Kidney tubule cell (primary cell): ENCODE results near the gene RIMBP2.

Source experiments
- DNase-seq: peaks from one replicate; pipeline ENCODE4 v3.0.0-alpha.2; 2018; ENCODE audit warnings: low spot score

The RIMBP2 gene

DNA sequence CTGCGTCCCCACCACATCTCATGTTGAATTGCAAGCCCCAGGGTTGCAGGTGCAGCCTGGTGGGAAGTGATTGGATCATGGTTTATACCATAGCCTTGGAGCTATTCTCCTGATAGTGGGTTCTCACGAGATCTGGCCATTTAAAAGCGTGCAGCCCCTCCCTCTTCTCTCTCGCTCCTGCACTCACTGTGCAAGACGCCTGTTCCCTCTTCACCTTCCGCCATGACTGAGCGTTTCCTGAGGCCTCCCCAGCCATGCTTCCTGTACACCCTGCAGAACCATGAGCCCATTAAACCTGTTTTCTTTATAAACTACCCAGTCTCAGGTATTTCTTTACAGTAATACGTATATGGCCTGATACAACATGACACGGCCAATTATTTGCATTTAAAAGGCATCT, 146.6 kb downstream of the RIMBP2 start:
- DNase-seq: no peak

- DNase-seq: no peak
These were observed 147.6 kb downstream of the RIMBP2 start for GRCh38 chr12:130568501-130568900.

DNA sequence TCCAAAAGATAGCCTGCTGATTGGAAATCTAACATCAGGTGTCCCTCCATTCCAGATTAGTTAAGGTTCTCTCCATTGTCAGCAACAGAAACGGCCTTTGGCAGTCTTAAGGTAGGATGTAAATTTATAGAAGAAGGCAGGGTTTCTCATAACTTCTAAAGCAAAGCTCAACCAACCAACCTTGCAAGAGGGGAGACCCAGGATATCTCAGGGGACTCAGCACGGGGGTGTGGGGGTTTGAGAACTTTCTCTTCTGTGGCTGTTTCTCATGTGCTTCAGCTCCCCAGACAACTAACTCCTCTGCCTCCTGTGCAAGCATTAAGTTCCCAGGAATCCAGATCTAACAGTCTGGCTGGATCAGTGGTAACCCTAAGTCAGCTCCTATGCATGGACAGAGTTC, 148.1 kb downstream of the RIMBP2 start:
- DNase-seq: no peak

- no peak for DNase-seq
These were observed 149.5 kb downstream of the RIMBP2 start for GRCh38 chr12:130566446-130567155.

- no peak for DNase-seq
These were observed 150.9 kb downstream of the RIMBP2 start for GRCh38 chr12:130565189-130565588.

DNA sequence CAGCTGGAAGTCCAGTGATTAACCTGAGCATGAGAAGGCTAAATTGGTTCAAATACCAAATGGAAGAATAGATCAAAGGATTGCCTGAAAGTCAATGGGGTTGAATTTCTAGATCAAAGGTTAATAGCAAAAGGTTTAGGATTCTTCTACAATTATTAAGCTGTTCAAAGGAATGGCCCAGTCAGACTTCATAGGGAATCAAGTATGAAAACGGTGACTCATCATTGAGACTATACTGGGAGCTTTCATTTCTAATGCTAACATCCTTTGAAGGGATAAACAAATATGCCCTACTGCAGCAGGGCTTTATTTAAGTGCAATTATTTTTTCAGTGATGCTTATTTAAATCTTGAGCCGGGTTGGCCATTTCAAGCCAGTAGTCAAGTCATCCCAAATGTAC, 152.8 kb downstream of the RIMBP2 start:
- DNase-seq: peak; percentile 14

- no peak for DNase-seq
These were observed 153.4 kb downstream of the RIMBP2 start for GRCh38 chr12:130562716-130563115.

DNA sequence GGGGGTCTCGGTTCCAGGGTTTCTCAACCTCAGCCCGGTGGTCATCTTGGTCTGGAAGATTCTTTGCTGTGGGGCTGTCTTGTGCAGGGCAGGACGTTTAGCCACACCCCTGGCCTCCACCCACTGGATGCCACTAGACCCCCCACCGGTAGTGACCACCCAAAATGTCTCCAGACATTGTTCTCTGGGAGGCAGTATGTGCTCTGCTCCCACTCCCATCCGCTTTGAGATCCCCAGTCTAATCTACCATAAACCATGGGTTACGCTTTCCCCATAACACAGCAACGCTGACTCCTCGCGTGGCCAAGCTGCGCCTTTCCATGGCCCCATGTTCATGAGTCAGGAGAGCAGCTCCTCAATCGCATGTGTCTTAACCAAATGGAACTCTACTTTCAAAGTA, 155.8 kb downstream of the RIMBP2 start:
- DNase-seq: no peak

DNA sequence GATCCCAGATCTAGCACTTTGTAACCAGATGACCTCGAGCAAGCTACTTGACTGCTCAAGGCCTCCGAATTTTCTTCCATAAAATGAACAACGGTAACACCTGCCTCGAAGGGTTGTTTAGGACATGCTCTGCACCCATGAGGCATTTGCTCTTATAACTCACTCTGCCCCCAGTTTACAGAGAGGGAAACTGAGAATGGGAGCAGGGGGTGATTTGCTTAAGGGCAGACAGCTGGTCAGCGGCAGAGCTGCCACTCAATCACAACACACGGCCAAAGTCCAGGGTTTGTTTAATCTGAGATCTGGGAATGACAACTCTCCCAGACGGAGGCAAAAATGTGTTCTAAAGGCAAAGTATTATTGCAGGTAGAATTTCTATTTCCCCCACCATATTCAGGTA, 156.3 kb downstream of the RIMBP2 start:
- no peak for DNase-seq

GRCh38 chr12:130557886-130558765, 158.0 kb downstream of the RIMBP2 start:
- no peak for DNase-seq

DNA sequence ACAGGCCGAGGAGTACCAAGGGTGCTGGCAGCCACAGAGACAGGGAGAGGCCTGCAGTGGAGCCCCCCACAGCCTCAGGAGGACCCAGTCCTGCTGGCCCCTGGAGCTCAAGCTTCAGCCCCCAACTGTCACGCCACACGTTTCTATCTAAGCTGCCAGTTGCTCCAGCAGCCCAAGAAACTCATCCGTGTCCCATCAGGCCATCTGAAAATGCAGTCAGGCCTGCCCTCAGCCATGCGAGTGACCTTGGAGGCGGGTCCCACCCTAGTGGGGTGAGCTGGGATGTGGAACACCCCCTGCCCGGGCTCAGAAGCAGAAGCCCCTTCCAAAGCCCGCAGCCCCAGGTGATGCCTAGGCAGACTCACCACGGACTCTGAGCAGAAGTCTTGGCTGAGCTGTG, 158.9 kb downstream of the RIMBP2 start:
- no peak for DNase-seq

- no peak for DNase-seq
These were observed 159.5 kb downstream of the RIMBP2 start for GRCh38 chr12:130556486-130557055.

DNA sequence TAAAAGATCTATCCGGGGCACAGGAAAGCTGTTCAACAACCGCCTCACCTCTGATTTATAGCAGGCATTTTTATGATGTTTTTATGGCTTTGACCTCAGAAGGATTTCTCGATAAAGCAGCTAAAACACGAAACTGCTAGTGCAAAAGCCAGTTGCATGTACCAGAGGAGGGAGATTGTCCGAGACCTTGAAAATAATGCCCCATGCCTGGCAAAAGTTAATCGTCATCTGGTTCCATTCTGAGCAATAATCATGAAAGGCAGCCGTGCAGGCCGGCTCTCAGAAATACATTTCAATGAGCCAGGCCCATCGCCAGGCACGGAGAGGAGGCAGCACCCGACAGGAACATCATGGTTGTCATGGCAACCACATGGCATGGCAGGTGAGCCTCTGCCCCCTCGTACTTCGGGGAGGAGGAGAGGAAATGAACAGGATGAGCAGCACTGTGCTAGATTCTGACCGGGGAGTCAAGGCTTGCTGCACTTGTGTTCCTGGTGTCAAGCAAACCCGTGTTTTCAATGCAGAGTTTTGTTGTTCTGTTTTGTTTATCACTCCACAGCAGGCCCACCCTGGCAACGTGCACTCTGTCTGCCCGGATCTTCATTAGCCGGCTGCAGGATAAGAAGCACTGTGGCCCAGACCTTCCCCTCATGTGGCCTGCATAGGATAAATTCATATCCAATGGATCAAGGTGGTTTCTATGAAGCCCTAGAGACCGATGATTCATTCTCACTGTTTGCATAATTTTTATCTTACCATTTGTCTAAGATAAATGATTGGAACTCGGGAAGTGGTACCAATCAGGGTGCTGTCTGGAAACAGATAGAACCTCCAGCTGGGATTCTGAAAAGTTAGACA, 160.2 kb downstream of the RIMBP2 start:
- no peak for DNase-seq

GRCh38 chr12:130555221-130555620, 160.9 kb downstream of the RIMBP2 start:
- DNase-seq: no peak

DNA sequence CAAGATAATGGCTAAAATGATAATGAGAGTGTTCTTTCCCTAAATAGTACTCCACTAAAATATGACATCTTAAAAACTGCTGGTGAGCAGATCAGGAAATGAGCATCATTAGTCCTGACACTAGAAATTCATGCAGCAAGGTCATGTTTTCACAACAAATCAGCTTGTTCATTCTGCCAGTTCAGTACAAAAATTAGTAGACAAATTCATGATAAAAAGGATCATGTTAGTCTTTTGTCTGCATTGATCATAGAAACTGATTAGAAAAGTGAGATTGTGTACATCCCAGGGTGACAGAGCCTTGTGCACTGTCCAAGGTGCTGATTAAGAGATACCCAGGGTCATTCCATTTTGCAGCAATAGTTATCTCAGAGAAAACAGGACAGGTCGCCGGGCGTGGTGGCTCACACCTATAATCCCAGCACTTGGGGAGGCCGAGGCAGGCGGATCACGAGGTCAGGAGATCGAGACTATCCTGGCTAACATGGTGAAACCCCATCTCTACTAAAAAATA, 163.6 kb downstream of the RIMBP2 start:
- DNase-seq: no peak

DNA sequence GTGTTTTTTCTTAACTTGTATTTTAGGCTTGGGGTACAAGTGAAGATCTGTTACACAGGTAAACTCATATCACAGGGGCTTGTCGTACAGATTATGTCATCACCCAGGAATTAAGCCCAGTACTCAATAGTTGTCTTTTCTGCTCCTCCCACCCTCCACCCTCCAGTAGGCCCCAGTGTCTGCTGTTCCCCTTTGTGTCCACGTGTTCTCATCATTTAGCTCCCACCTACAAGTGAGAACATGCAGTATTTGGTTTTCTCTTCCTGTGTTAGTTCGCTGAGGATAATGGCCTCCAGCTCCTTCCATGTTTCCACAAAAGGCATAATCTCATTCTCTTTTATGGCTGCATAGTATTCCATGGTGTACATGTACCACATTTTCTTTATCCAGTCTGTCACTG, 166.7 kb downstream of the RIMBP2 start:
- DNase-seq: no peak

DNA sequence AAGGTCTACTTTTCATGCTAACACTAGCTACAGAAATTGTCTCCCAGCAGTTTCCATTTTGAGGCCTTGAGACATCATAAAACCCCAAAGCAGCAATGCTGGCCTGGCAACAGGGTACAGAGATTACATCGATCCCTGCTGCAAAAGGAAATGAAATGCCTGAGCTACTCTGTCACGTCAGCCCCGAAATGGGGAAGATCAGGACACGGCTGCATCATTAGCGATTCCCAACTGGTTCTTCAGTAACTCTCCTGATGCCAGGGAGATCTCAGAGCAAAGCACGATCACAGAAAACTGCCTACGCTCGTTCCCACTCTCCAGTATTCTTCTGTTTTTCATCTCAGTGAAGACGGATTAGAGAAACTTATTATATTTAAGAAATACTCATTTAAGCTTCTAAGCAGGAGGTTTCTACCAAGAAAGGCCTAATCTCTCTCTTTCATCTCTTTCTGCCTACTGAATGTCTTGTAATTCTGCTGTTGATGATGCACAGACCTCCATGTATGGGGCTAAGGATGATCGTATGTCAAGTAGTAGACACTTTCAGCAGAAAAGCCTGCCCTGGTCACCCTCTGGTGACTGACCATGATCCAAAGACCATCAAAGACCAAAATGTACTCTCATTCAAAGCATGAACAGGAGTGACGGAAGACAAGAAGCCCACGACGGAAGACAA, 168.5 kb downstream of the RIMBP2 start:
- no peak for DNase-seq

- DNase-seq: no peak
These were observed 169.6 kb downstream of the RIMBP2 start for GRCh38 chr12:130546494-130546893.

DNA sequence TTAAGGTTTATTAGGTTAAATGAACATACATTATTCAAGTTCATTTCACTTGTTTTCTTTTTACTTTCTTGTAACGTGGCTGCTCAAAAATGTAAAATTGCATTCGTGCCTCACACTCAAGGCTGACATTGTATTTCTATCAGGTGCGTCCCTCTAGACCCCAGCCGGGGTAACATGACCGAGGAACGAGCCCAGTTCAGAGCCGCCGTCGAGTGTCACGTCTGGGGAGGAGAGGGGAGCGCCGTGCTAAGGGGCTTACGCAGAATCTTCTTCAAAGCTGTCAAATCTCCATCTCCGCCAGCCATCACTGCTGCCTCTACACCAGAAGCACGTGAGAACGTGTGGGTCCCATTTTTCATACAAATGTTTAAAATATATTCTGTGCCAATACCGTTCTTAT, 170.6 kb downstream of the RIMBP2 start:
- DNase-seq: no peak

DNA sequence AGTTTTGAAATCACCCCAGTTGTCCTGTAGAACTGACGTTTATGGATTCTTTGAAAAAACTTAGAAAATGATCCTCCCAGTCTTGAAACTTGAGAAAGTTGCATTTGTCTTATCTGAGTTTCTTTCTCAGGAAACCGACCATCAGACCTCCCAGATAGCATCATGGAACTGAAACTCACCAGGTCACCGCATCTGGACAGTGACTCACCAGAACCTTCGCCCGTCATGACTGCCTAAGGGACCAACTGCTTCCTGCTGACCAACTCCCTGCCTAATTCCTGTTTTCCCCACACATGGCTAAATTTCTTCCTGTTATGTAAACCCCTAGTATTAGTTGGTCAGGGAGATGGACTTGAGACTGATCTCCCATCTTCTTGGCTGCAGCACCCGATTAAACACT, 175.7 kb downstream of the RIMBP2 start:
- DNase-seq: no peak

DNA sequence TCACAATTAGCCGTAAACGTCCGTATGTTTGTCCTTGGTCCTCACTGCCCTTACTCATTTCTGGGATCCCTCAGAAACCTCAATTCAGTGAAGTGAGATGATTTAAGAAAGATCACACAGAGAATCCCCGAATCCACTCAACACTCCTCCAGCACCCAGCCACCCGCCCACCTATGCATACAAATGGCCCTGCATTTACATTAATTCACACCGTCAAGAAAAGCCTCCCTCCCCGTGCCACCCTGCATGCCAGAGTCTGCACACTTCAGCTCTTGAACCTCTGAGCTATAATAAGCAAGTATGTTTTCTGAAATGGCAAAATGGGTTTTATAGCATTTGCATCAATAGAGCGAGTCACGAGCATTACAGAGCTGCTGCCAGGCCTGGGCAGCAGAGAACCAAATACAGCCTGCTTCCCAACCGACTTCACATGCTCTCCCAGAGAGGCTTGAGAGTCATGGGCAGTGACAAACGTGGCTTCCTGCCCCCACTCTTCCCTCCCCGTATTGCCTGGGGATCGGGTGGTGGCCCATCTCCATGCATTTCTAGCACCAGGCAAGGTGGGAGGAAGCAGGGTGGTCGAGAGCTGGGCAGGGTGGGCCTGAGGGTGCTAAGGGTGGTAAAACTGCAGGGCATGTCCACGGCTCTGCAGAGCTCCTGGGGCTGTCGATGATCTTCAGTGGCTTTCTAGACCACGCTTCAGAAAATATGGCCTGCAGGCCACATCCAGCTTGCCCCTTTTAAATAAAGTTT, 177.6 kb downstream of the RIMBP2 start:
- DNase-seq: no peak
